ENCODE data around the gene NTNG1. TPM values are rescaled to one million over a fixed set of nuclear protein-coding genes. Genes with fewer than 3 reads are reported as not detected.
A peak's percentile ranks its signal among the peaks of the same experiment; 100 is the strongest.

NTNG1 gene
- total and polyA plus RNA-seq, 8 donors, result 5.7 to 28.0 (median 22.3) TPM

- Histone ChIP-seq H3K27ac (no peak overlapping the region), H3K36me3 (no peaks in the 10 kb centered on the region), H3K4me3 (no peak overlapping the region), H3K27me3 (peaks cover 9 to 59% of the 10 kb centered on the region in 2 donors), H3K9me3 (peaks cover 0 to 2% of the 10 kb centered on the region in 2 donors), H3K4me1 (no peaks in the 10 kb centered on the region)
- TF ChIP-seq CTCF (IDR thresholded peaks at IDR 0.05), result no peak
- intact Hi-C loops (cut with DNase I), result no loop called here
- no peak for ATAC-seq
- DNase-seq, result no peak
These were observed 46.6 kb downstream of the NTNG1 start for GRCh38 chr1:107187399-107187798.

GRCh38 chr1:107188160-107188559 lies 47.3 kb downstream of the NTNG1 start:
- no peak for DNase-seq
- peaks cover 0 to 2% of the 10 kb centered on the region in 2 donors for H3K9me3 ChIP-seq
- H3K27me3 ChIP-seq, result peaks cover 5 to 56% of the 10 kb centered on the region in 2 donors
- H3K4me3 ChIP-seq, result no peak overlapping the region
- H3K27ac ChIP-seq, result no peak overlapping the region
- H3K4me1 ChIP-seq, result no peaks in the 10 kb centered on the region
- intact Hi-C loops (cut with DNase I), result no loop called here
- no peak for ATAC-seq
- H3K36me3 ChIP-seq, result no peaks in the 10 kb centered on the region
- no peak for TF ChIP-seq CTCF (IDR thresholded peaks at IDR 0.05)

GRCh38 chr1:107194380-107194779 lies 53.5 kb downstream of the NTNG1 start:
- Histone ChIP-seq H3K27ac (no peak overlapping the region), H3K4me1 (no peaks in the 10 kb centered on the region), H3K36me3 (no peaks in the 10 kb centered on the region), H3K9me3 (peaks cover 0 to 2% of the 10 kb centered on the region in 2 donors), H3K4me3 (no peak overlapping the region), H3K27me3 (peaks cover 0 to 11% of the 10 kb centered on the region in 2 donors)
- no peak for ATAC-seq
- intact Hi-C loops (cut with DNase I), result no loop called here
- no peak for TF ChIP-seq CTCF (IDR thresholded peaks at IDR 0.05)
- no peak for DNase-seq

- intact Hi-C loops (cut with DNase I), result no loop called here
- no peak overlapping the region for H3K4me3 ChIP-seq
- TF ChIP-seq CTCF (IDR thresholded peaks at IDR 0.05), result no peak
- ATAC-seq (no peak), DNase-seq (no peak)
- no peaks in the 10 kb centered on the region for H3K36me3 ChIP-seq
- H3K27ac ChIP-seq, result no peak overlapping the region
- H3K9me3 ChIP-seq, result peaks cover 0 to 2% of the 10 kb centered on the region in 2 donors
- H3K4me1 ChIP-seq, result no peaks in the 10 kb centered on the region
- H3K27me3 ChIP-seq, result peaks cover 0 to 11% of the 10 kb centered on the region in 2 donors
These were observed 54.6 kb downstream of the NTNG1 start for GRCh38 chr1:107195476-107195875.

- intact Hi-C loops (cut with DNase I), result no loop called here
- Histone ChIP-seq H3K27me3 (peaks cover 0 to 11% of the 10 kb centered on the region in 2 donors), H3K36me3 (no peaks in the 10 kb centered on the region), H3K9me3 (peaks cover 2 to 10% of the 10 kb centered on the region in 2 donors), H3K27ac (no peak overlapping the region), H3K4me3 (no peak overlapping the region), H3K4me1 (no peaks in the 10 kb centered on the region)
- ATAC-seq, result no peak
- TF ChIP-seq CTCF (IDR thresholded peaks at IDR 0.05), result peak in 1 of 2 donors; percentile 12
- no peak for DNase-seq
These were observed 56.2 kb downstream of the NTNG1 start for GRCh38 chr1:107196973-107197562.
